HL-60 (cell line): ENCODE results near the gene TIAL1.

ENCODE experiments used
- DNase-seq, 2 experiments: peaks; one replicate each; pipeline ENCODE4 v3.0.0-alpha.2; 2010 to 2020; ENCODE audit warnings: low read depth in 1 of 2, low spot score in 1 of 2
- H3K27ac ChIP-seq: fragments of 250-450 bp; sonication (Bioruptor Pico); replicated peaks from 2 replicates; pipeline ENCODE4 v1.5.1; 2020; ENCODE audit warnings: mild to moderate bottlenecking, moderate library complexity
- H3K27me3 ChIP-seq: fragments of 250-450 bp; sonication (Bioruptor Pico); 2 replicates; pipeline ENCODE4 v1.5.1; 2021; ENCODE audit warnings: mild to moderate bottlenecking, moderate library complexity; ENCODE audit not compliant: insufficient read depth, poor library complexity, severe bottlenecking
- H3K4me3 ChIP-seq: replicated peaks from 2 replicates; pipeline ENCODE4 v1.5.1; 2011; ENCODE audit warnings: mild to moderate bottlenecking, control low read depth, low read length; ENCODE audit not compliant: insufficient read depth
- CTCF ChIP-seq: IDR thresholded peaks from one replicate; pipeline ENCODE4 v1.5.1; 2011; ENCODE audit warnings: low read length, control low read depth, inconsistent platforms; ENCODE audit not compliant: insufficient read depth
- GABPA ChIP-seq: IDR thresholded peaks from 2 replicates; pipeline ENCODE4 v1.6.1; 2012; ENCODE audit warnings: low read depth
- POLR2AphosphoS5 ChIP-seq: IDR thresholded peaks from 2 replicates; pipeline ENCODE4 v1.6.1; 2012; ENCODE audit warnings: low read depth
- REST ChIP-seq: IDR thresholded peaks from 2 replicates; pipeline ENCODE4 v1.6.1; 2012; ENCODE audit warnings: low read depth; ENCODE audit not compliant: insufficient replicate concordance
- SPI1 ChIP-seq: IDR thresholded peaks from 2 replicates; pipeline ENCODE4 v1.6.1; 2012; ENCODE audit warnings: low read depth, mild to moderate bottlenecking, borderline replicate concordance

Gene TIAL1

GRCh38 chr10:119588071-119588470 is 8.7 kb downstream of the TIAL1 start:
- no peak overlapping the region for H3K27ac ChIP-seq
- no peak overlapping the region for H3K4me3 ChIP-seq
- no peak for DNase-seq
- no peak for TF ChIP-seq POLR2AphosphoS5
- TF ChIP-seq SPI1: no peak
- TF ChIP-seq REST: no peak
- TF ChIP-seq GABPA: no peak
- no peak for TF ChIP-seq CTCF
- H3K27me3 ChIP-seq: no peaks in the 10 kb centered on the region

- TF ChIP-seq CTCF (no peak), GABPA (no peak)
- DNase-seq: no peak
- Histone ChIP-seq H3K27me3 (no peaks in the 10 kb centered on the region), H3K27ac (no peak overlapping the region), H3K4me3 (no peak overlapping the region)
These were observed 18.4 kb downstream of the TIAL1 start for GRCh38 chr10:119578355-119578754.

GRCh38 chr10:119575991-119576390 is 20.8 kb downstream of the TIAL1 start:
- Histone ChIP-seq H3K27me3 (no peaks in the 10 kb centered on the region), H3K4me3 (no peak overlapping the region), H3K27ac (no peak overlapping the region)
- DNase-seq: no peak
- TF ChIP-seq SPI1 (no peak), POLR2AphosphoS5 (no peak), GABPA (no peak), REST (no peak), CTCF (no peak)

- TF ChIP-seq POLR2AphosphoS5: no peak
- TF ChIP-seq SPI1: no peak
- no peak for TF ChIP-seq REST
- TF ChIP-seq GABPA: no peak
- TF ChIP-seq CTCF: no peak
- H3K27me3 ChIP-seq: no peaks in the 10 kb centered on the region
- H3K4me3 ChIP-seq: no peak overlapping the region
- H3K27ac ChIP-seq: no peak overlapping the region
- no peak for DNase-seq
These were observed 21.3 kb downstream of the TIAL1 start for GRCh38 chr10:119575506-119575905.
